IPS-20b (cell line): Measurements from ENCODE around the gene ARHGEF37.
"Not testable (repeated sequence)": the region's sequence is repeated elsewhere in the genome, so short reads cannot be mapped to it uniquely, and the experiment has no call there.

Experiments used
- H3K27ac ChIP-seq: one replicate; pipeline ENCODE4 v1.5.1; 2013; ENCODE audit warnings: low read length
- H3K27me3 ChIP-seq: 2 replicates; pipeline ENCODE4 v1.6.1; 2013; ENCODE audit warnings: mild to moderate bottlenecking, low read length, inconsistent platforms; ENCODE audit not compliant: insufficient read depth
- H3K36me3 ChIP-seq: 2 replicates; pipeline ENCODE4 v1.6.1; 2013; ENCODE audit warnings: low read depth, mild to moderate bottlenecking, inconsistent platforms, low read length, moderate library complexity; ENCODE audit not compliant: insufficient read depth
- H3K4me1 ChIP-seq: 2 replicates; pipeline ENCODE4 v1.6.1; 2013; ENCODE audit warnings: mild to moderate bottlenecking, control low read depth, inconsistent platforms, low read length, moderate library complexity; ENCODE audit not compliant: insufficient read depth
- H3K4me3 ChIP-seq: 2 replicates; pipeline ENCODE4 v1.5.1; 2013; ENCODE audit warnings: mild to moderate bottlenecking, low read length, inconsistent platforms
- H3K9ac ChIP-seq: 2 replicates; pipeline ENCODE4 v1.6.1; 2013; ENCODE audit warnings: low read depth, mild to moderate bottlenecking, inconsistent platforms, low read length, moderate library complexity
- H3K9me3 ChIP-seq: 2 replicates; pipeline ENCODE4 v1.6.1; 2013; ENCODE audit warnings: mild to moderate bottlenecking, low read depth, low read length, inconsistent platforms; ENCODE audit not compliant: insufficient read depth

Gene ARHGEF37

DNA sequence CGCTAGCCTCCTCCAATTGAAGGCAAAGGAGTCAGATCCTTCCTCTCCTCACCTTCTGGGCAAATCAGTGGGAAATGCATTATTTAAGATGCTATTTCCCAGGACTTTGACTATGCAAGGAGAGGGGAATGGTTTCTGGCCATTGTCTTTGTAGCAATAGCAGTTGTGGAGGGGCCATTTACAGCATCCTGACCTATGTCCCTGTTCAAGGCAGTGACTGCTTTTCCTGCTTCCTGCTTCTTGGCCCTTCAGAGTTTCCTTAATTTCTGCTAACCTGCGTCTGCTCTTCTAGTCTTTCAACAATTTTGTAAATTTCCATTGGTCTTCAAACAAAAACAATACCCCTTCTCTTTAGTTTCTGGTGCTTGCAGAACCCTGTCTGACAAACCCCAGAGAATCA, 76.0 kb downstream of the ARHGEF37 start:
- H3K4me1 ChIP-seq: no peaks in the 10 kb centered on the region
- H3K36me3 ChIP-seq: no peaks in the 10 kb centered on the region
- no peak overlapping the region for H3K9ac ChIP-seq
- no peaks in the 10 kb centered on the region for H3K9me3 ChIP-seq
- no peak overlapping the region for H3K4me3 ChIP-seq
- no peak overlapping the region for H3K27ac ChIP-seq
- H3K27me3 ChIP-seq: no peaks in the 10 kb centered on the region

DNA sequence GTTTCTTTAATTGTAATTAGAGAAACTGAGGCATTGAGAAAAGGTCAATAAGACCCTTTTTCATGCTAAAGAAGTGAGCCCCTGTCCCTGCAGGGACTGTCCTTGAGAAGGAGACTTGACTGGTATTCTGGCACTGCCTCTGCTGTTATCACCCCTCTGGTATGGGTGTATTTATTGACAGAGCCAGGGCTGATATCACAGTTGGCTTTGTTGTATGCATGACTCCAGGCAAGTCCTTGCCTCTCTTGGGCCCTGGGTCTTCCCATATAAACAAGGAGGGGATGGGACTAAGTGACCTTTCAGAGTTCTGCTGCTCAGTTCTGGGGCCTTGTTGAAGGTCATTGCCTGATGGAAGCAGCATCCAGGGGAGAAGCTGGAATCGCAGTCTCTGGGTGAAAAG, 77.0 kb downstream of the ARHGEF37 start:
- Histone ChIP-seq H3K9me3 (no peaks in the 10 kb centered on the region), H3K4me1 (no peaks in the 10 kb centered on the region), H3K9ac (no peak overlapping the region), H3K4me3 (no peak overlapping the region), H3K27ac (no peak overlapping the region), H3K27me3 (no peaks in the 10 kb centered on the region), H3K36me3 (no peaks in the 10 kb centered on the region)

DNA sequence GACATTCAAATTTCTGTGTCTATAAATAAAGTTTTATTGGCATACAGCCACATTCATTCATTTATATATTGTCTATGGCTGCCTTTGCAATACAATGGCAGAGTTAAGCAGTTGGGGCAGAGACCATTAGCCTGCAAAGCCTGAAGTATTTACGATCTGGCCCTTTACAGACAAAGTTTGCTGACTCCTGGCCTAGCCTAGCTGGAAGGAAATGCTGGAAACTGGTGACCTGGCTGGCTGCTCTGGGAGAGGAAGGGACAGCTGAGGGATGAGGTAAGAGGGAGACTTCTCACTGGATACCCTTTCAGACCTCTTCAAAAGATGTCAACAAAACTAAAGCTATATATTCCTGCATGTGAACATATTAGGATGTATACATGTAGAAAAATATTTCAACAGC, 82.8 kb downstream of the ARHGEF37 start:
- Histone ChIP-seq H3K9ac (no peak overlapping the region), H3K27me3 (no peaks in the 10 kb centered on the region), H3K4me3 (no peak overlapping the region), H3K9me3 (peaks cover 8% of the 10 kb centered on the region; the same call in 1 of the 2 replicates), H3K4me1 (no peaks in the 10 kb centered on the region), H3K36me3 (no peaks in the 10 kb centered on the region), H3K27ac (no peak overlapping the region)

- Histone ChIP-seq H3K27ac (no peak overlapping the region), H3K9ac (no peak overlapping the region), H3K36me3 (no peaks in the 10 kb centered on the region), H3K4me3 (no peak overlapping the region), H3K9me3 (peaks cover 8% of the 10 kb centered on the region; the same call in 1 of the 2 replicates), H3K27me3 (no peaks in the 10 kb centered on the region), H3K4me1 (no peaks in the 10 kb centered on the region)
Measured at GRCh38 chr5:149664666-149665415, 83.5 kb downstream of the ARHGEF37 start.

DNA sequence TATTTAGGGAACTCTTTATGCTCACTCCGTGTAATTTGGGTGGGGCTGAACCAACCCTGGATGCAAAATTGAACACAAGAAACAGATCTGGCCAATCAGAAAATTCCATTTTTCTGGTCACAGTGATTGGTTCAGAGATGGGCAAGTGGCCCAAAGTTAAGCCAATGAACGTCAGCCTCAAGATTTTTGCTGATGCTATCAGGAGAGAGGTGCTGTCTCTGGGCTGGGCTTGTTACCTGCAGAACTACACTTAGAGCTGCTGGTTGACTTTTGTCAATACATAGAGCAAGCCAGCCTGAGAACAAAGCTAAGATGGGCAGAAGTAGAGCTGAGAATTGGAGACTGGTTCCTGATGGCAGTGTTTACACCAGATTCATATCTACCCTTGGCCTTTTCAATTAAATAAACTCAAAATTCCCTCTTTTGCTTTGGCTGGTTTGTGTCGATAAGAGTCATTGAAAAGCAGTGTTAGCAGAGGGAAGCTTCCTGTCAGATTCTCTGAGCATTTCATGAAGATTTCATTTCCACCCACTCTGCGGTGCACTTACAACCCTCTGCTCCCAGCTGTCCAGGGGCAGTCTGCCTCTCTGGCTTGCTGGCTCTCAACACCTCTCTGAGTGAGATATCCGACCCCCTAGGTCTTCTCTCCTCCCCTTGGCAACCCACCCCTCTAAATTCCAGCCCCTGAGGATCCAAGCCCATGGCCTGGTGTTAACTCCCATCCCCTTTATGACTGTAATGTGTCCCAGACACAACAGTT, 84.3 kb downstream of the ARHGEF37 start:
- Histone ChIP-seq H3K4me1 (no peaks in the 10 kb centered on the region), H3K4me3 (no peak overlapping the region), H3K27me3 (no peaks in the 10 kb centered on the region), H3K36me3 (no peaks in the 10 kb centered on the region), H3K9me3 (peaks cover 8% of the 10 kb centered on the region; the same call in 1 of the 2 replicates), H3K27ac (no peak overlapping the region), H3K9ac (no peak overlapping the region)

GRCh38 chr5:149666212-149666852, 85.0 kb downstream of the ARHGEF37 start:
- H3K27ac ChIP-seq: no peak overlapping the region
- no peak overlapping the region for H3K4me3 ChIP-seq

DNA sequence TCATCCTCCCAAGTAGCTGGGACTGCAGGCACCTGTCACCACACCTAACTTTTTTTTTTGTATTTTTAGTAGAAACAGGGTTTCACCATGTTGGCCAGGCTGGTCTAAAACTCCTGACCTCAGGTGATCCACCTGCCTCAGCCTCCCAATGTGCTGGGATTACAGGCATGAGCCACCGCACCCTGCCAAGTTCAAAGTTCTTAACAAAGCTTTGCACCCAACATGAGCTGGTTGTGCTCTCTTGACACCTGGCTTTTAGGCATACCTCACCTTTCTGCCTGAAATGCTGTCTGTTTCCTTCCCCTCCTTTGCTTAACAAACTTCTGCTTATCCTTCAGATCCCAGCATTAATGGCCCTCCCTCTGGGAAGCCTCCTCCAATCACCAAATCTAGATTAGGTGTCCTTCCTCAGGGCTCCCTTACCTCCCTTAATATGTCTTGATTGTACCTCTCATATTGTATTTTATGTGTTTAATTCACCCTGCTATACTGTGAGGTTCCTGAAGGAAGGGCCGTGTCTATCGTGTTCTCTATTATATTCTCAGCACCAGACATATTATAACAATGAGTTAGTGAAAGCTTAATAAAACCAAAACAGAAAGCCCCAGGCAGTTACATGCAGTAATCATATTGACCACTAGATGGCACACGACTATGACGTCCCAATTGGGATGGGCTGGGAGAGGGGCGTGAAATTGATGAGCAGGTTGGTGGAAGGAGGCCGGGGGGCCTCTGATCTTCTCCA, 86.0 kb downstream of the ARHGEF37 start:
- Histone ChIP-seq H3K9me3 (peaks cover 16% of the 10 kb centered on the region; the same call in 1 of the 2 replicates), H3K4me3 (no peak overlapping the region), H3K27ac (no peak overlapping the region), H3K36me3 (no peaks in the 10 kb centered on the region), H3K4me1 (no peaks in the 10 kb centered on the region), H3K9ac (no peak overlapping the region), H3K27me3 (no peaks in the 10 kb centered on the region)

More at GRCh38 chr5:149666212-149666852, 85.0 kb downstream of the ARHGEF37 start:
- H3K9ac ChIP-seq: no peak overlapping the region
- no peaks in the 10 kb centered on the region for H3K4me1 ChIP-seq
- peaks cover 8% of the 10 kb centered on the region; the same call in 1 of the 2 replicates for H3K9me3 ChIP-seq
- H3K36me3 ChIP-seq: no peaks in the 10 kb centered on the region
- H3K27me3 ChIP-seq: no peaks in the 10 kb centered on the region

- H3K9ac ChIP-seq: no peak overlapping the region
- H3K27ac ChIP-seq: no peak overlapping the region
- no peaks in the 10 kb centered on the region for H3K27me3 ChIP-seq
- no peaks in the 10 kb centered on the region for H3K36me3 ChIP-seq
- H3K4me3 ChIP-seq: no peak overlapping the region
- H3K4me1 ChIP-seq: no peaks in the 10 kb centered on the region
- peaks cover 16% of the 10 kb centered on the region; the same call in 1 of the 2 replicates for H3K9me3 ChIP-seq
Measured at GRCh38 chr5:149667829-149668330, 86.6 kb downstream of the ARHGEF37 start.

DNA sequence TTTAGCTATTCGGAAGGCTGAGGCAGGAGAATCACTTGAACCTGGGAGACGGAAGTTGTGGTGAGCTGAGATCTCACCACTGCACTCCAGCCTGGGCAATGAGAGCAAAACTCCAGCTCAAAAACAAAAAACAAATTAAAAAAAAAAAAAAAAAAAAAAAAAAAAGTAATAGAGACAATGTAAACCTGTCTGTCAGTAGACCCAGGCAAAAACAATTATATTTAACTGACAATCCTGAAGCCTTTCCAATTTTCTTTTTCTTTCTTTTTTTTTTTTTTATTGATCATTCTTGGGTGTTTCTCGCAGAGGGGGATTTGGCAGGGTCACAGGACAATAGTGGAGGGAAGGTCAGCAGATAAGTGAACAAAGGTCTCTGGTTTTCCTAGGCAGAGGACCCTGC, 88.0 kb downstream of the ARHGEF37 start:
- H3K4me3 ChIP-seq, H3K4me1 ChIP-seq, H3K9ac ChIP-seq, H3K27me3 ChIP-seq, H3K36me3 ChIP-seq, H3K27ac ChIP-seq: not testable (repeated sequence)
- H3K9me3 ChIP-seq: peaks cover 16% of the 10 kb centered on the region; the same call in 1 of the 2 replicates

DNA sequence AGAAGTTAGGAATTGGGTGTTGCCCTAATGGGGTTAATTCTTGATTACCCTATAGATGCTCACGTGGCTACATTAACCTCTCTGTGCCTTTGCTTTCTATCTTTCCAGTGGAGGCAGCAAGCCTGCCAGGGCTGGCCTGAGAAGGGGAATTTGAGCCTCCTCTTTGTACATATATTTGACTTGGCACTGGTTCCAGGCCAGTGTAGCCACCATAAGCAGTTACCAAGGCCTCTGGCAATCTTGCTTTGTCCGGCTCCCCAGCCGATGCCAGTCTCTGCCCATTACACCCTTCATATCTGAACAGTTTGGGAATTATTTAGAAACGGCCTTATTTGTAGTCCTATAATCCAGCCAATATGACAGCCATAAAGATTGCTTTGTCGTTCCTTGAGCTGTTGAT, 90.2 kb downstream of the ARHGEF37 start:
- H3K27ac ChIP-seq: no peak overlapping the region
- H3K9me3 ChIP-seq: peaks cover 16% of the 10 kb centered on the region; the same call in 1 of the 2 replicates
- no peak overlapping the region for H3K4me3 ChIP-seq
- H3K4me1 ChIP-seq: no peaks in the 10 kb centered on the region
- no peak overlapping the region for H3K9ac ChIP-seq
- no peaks in the 10 kb centered on the region for H3K27me3 ChIP-seq
- no peaks in the 10 kb centered on the region for H3K36me3 ChIP-seq
